HEK293 (cell line): ENCODE data around the gene PKP2.

Source experiments
- CTCF ChIA-PET: fragments of 350-600 bp; formaldehyde crosslinking; extraction: SDS; loops from one replicate; lab custom pipeline; 2021; ENCODE audit warnings: antibody characterized with exemption; lab: Yijun Ruan, JAX
- POLR2A ChIA-PET: fragments of 300-600 bp; formaldehyde crosslinking; extraction: SDS; loops from one replicate; lab custom pipeline; 2020; ENCODE audit warnings: antibody characterized with exemption, inconsistent platforms; lab: Yijun Ruan, JAX
- H3K27ac ChIP-seq: fragments of 200-500 bp; sonication (Bioruptor generic); 2 replicates; pipeline ENCODE4 v1.5.1; 2014; ENCODE audit warnings: low read depth, low read length, control low read depth, inconsistent platforms; ENCODE audit errors: extremely low read depth
- H3K36me3 ChIP-seq, 2 experiments: fragments of 200-500 bp in 1 of 2; sonication (Bioruptor generic) in 1 of 2; 1 replicate in 1 of 2; 2 replicates in 1 of 2; pipeline ENCODE4 v1.5.1; 2014 to 2017; ENCODE audit warnings: inconsistent platforms in 2 of 2, low read length in 2 of 2; ENCODE audit not compliant: control insufficient read depth in 2 of 2, insufficient read depth in 1 of 2
- H3K4me1 ChIP-seq: fragments of 200-500 bp; sonication (Bioruptor generic); 2 replicates; pipeline ENCODE4 v1.5.1; 2014; ENCODE audit warnings: mild to moderate bottlenecking, low read length, inconsistent platforms; ENCODE audit not compliant: control insufficient read depth, insufficient read depth
- H3K4me3 ChIP-seq: 2 replicates; pipeline ENCODE4 v1.5.1; 2011; ENCODE audit warnings: low read depth, mild to moderate bottlenecking, control low read depth, low read length, moderate library complexity
- H3K9me3 ChIP-seq: fragments of 200-500 bp; sonication (Bioruptor generic); 2 replicates; pipeline ENCODE4 v1.5.1; 2014; ENCODE audit warnings: low read depth, low read length, inconsistent platforms; ENCODE audit not compliant: control insufficient read depth, insufficient read depth
- BCL11A ChIP-seq: fragments of 450-650 bp; formaldehyde crosslinking; IDR thresholded peaks from 2 replicates; pipeline ENCODE4 v1.5.1; 2016; ENCODE audit warnings: low read depth, missing biosample characterization, missing genetic modification characterization
- GFI1B ChIP-seq: fragments of 450-650 bp; formaldehyde crosslinking; IDR thresholded peaks from 2 replicates; pipeline ENCODE4 v1.5.1; 2016; ENCODE audit warnings: missing biosample characterization, missing genetic modification characterization
- KLF16 ChIP-seq: fragments of 450-650 bp; formaldehyde crosslinking; IDR thresholded peaks from 2 replicates; pipeline ENCODE4 v1.5.1; 2017; ENCODE audit warnings: missing biosample characterization, missing genetic modification characterization
- PRDM6 ChIP-seq: fragments of 450-650 bp; formaldehyde crosslinking; IDR thresholded peaks from 2 replicates; pipeline ENCODE4 v1.5.1; 2017; ENCODE audit warnings: missing biosample characterization, missing genetic modification characterization
- REPIN1 ChIP-seq: fragments of 450-650 bp; formaldehyde crosslinking; IDR thresholded peaks from 2 replicates; pipeline ENCODE4 v1.5.1; 2017; ENCODE audit warnings: missing biosample characterization, missing genetic modification characterization, low read depth
- WT1 ChIP-seq: fragments of 450-650 bp; formaldehyde crosslinking; IDR thresholded peaks from 2 replicates; pipeline ENCODE4 v1.5.1; 2016; ENCODE audit warnings: missing biosample characterization, missing genetic modification characterization
- ZBTB26 ChIP-seq: fragments of 450-650 bp; formaldehyde crosslinking; optimal IDR thresholded peaks from 2 replicates; pipeline ENCODE3; 2016; ENCODE audit warnings: missing biosample characterization, mild to moderate bottlenecking, missing genetic modification characterization
- ZBTB6 ChIP-seq: fragments of 450-650 bp; formaldehyde crosslinking; IDR thresholded peaks from 2 replicates; pipeline ENCODE4 v1.5.1; 2017; ENCODE audit warnings: missing biosample characterization, missing genetic modification characterization
- ZFP3 ChIP-seq: fragments of 450-650 bp; formaldehyde crosslinking; IDR thresholded peaks from 2 replicates; pipeline ENCODE4 v1.5.1; 2016; ENCODE audit warnings: low read depth, missing biosample characterization, missing genetic modification characterization
- ZFP37 ChIP-seq: fragments of 450-650 bp; formaldehyde crosslinking; IDR thresholded peaks from 2 replicates; pipeline ENCODE4 v1.5.1; 2016; ENCODE audit warnings: missing biosample characterization, missing genetic modification characterization
- ZFP41 ChIP-seq: fragments of 450-650 bp; formaldehyde crosslinking; IDR thresholded peaks from 2 replicates; pipeline ENCODE4 v1.5.1; 2016; ENCODE audit warnings: missing biosample characterization, missing genetic modification characterization, borderline replicate concordance
- ZNF133 ChIP-seq: fragments of 450-650 bp; formaldehyde crosslinking; IDR thresholded peaks from 2 replicates; pipeline ENCODE4 v1.5.1; 2016; ENCODE audit warnings: missing biosample characterization, missing genetic modification characterization
- ZNF138 ChIP-seq: fragments of 450-650 bp; formaldehyde crosslinking; IDR thresholded peaks from 2 replicates; pipeline ENCODE4 v1.5.1; 2016; ENCODE audit warnings: missing biosample characterization, missing genetic modification characterization, borderline replicate concordance
- ZNF175 ChIP-seq: fragments of 450-650 bp; formaldehyde crosslinking; IDR thresholded peaks from 2 replicates; pipeline ENCODE4 v1.5.1; 2016; ENCODE audit warnings: missing biosample characterization, missing genetic modification characterization
- ZNF26 ChIP-seq: fragments of 450-650 bp; formaldehyde crosslinking; IDR thresholded peaks from 2 replicates; pipeline ENCODE4 v1.5.1; 2016; ENCODE audit warnings: missing biosample characterization, missing genetic modification characterization
- ZNF311 ChIP-seq: fragments of 450-650 bp; formaldehyde crosslinking; IDR thresholded peaks from 2 replicates; pipeline ENCODE4 v1.5.1; 2017; ENCODE audit warnings: missing biosample characterization, missing genetic modification characterization, borderline replicate concordance
- ZNF335 ChIP-seq: fragments of 450-650 bp; formaldehyde crosslinking; conservative IDR thresholded peaks from 2 replicates; pipeline ENCODE4 v1.5.1; 2016; ENCODE audit warnings: missing biosample characterization, missing genetic modification characterization
- ZNF394 ChIP-seq: fragments of 450-650 bp; formaldehyde crosslinking; IDR thresholded peaks from 2 replicates; pipeline ENCODE4 v1.5.1; 2016; ENCODE audit warnings: missing biosample characterization, missing genetic modification characterization, mild to moderate bottlenecking, moderate library complexity, borderline replicate concordance
- ZNF398 ChIP-seq: fragments of 450-650 bp; formaldehyde crosslinking; IDR thresholded peaks from 2 replicates; pipeline ENCODE4 v1.5.1; 2017; ENCODE audit warnings: missing biosample characterization, missing genetic modification characterization
- ZNF416 ChIP-seq: fragments of 450-650 bp; formaldehyde crosslinking; IDR thresholded peaks from 2 replicates; pipeline ENCODE4 v1.5.1; 2016; ENCODE audit warnings: missing biosample characterization, missing genetic modification characterization
- ZNF473 ChIP-seq: fragments of 450-650 bp; formaldehyde crosslinking; IDR thresholded peaks from 2 replicates; pipeline ENCODE4 v1.5.1; 2017; ENCODE audit warnings: missing biosample characterization, missing genetic modification characterization
- ZNF596 ChIP-seq: fragments of 450-650 bp; IDR thresholded peaks from 2 replicates; pipeline ENCODE4 v1.5.0; 2018; ENCODE audit warnings: missing biosample characterization, mild to moderate bottlenecking, missing genetic modification characterization, moderate library complexity
- ZNF777 ChIP-seq: fragments of 450-650 bp; formaldehyde crosslinking; IDR thresholded peaks from 2 replicates; pipeline ENCODE4 v1.5.1; 2017; ENCODE audit warnings: missing biosample characterization, missing genetic modification characterization, borderline replicate concordance
- ZNF785 ChIP-seq: fragments of 450-650 bp; formaldehyde crosslinking; IDR thresholded peaks from 2 replicates; pipeline ENCODE4 v1.5.1; 2016; ENCODE audit warnings: missing biosample characterization, missing genetic modification characterization
- ZNF792 ChIP-seq: fragments of 450-650 bp; formaldehyde crosslinking; IDR thresholded peaks from 2 replicates; pipeline ENCODE4 v1.5.1; 2016; ENCODE audit warnings: missing biosample characterization, missing genetic modification characterization
- ZSCAN18 ChIP-seq: fragments of 450-650 bp; formaldehyde crosslinking; IDR thresholded peaks from 2 replicates; pipeline ENCODE4 v1.5.1; 2016; ENCODE audit warnings: missing biosample characterization, missing genetic modification characterization

The PKP2 gene

GRCh38 chr12:32864731-32865130 lies 31.8 kb downstream of the PKP2 start:
- Histone ChIP-seq H3K4me3 (no peak overlapping the region), H3K9me3 (no peaks in the 10 kb centered on the region), H3K36me3 (peaks cover 14 to 25% of the 10 kb centered on the region in 2 experiments), H3K4me1 (no peaks in the 10 kb centered on the region)
- ChIA-PET CTCF (no interaction called here), POLR2A (no interaction called here)
- TF ChIP-seq ZBTB26 (no peak), GFI1B (tag by site-specific recombination) (no peak), ZNF133 (tag by site-specific recombination) (no peak), ZNF473 (no peak), ZFP3 (tag by site-specific recombination) (no peak), ZNF398 (no peak), ZNF335 (tag by site-specific recombination) (no peak), KLF16 (no peak), PRDM6 (tag by site-specific recombination) (no peak), ZNF785 (tag by site-specific recombination) (no peak), REPIN1 (tag by site-specific recombination) (no peak)
- TF ChIP-seq, all 188 proteins: peak for 0
- no peak overlapping the region for H3K27ac ChIP-seq

- ChIA-PET CTCF (interaction anchor here (0.6 to 0.7 kb wide), 2 partner anchors 84 to 1796 kb away, joined by 3 to 4 read pairs; no protein-coding TSS in a partner anchor), POLR2A (no interaction called here)
- Histone ChIP-seq H3K36me3 (peaks cover 8 to 19% of the 10 kb centered on the region in 2 experiments), H3K4me1 (0 out of 2 replicates have a peak, but pooled peaks cover 2% of the 10 kb centered on the region), H3K27ac (no peak overlapping the region), H3K4me3 (no peak overlapping the region), H3K9me3 (no peaks in the 10 kb centered on the region)
- TF ChIP-seq ZNF416 (tag by site-specific recombination) (no peak), ZNF175 (tag by site-specific recombination) (no peak), ZNF394 (tag by site-specific recombination) (no peak), ZFP37 (tag by site-specific recombination) (no peak), ZNF596 (tag by site-specific recombination) (no peak), ZNF792 (no peak), WT1 (tag by site-specific recombination) (no peak), ZNF777 (tag by site-specific recombination) (no peak), ZBTB6 (tag by site-specific recombination) (no peak), ZSCAN18 (no peak), ZNF26 (no peak), ZFP41 (tag by site-specific recombination) (no peak), BCL11A (tag by site-specific recombination) (no peak), ZNF311 (no peak), ZNF138 (tag by site-specific recombination) (no peak)
These were observed 33.4 kb downstream of the PKP2 start for GRCh38 chr12:32863128-32863527.
